NCI-H2107 (cell line): ENCODE measurements around the gene COX10.
"Not testable (repeated sequence)": the region's sequence is repeated elsewhere in the genome, so short reads cannot be mapped to it uniquely, and the experiment has no call there.

ENCODE experiments used
- DNase-seq: peaks from one replicate; lab custom pipeline; 2025; lab: John Stamatoyannopoulos, UW

COX10 gene

DNA sequence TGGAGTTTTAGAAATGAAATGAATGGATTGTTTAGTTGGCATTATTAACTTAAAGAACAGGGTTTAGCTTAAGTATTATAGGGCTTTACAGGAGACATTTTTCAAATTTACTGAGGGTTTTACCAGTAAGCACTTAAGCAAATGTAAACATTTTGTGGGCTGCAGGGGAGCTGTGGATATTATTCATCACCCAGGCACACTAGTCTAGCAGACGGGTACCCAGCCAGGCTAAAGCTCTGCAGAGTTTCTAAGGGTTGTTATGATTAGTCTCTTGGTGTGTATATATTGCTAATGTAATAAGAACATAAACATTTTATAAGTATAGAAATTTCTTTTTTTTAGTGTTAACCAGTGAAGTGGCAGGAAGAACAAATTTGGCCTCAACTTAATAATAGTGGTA, 110.6 kb downstream of the COX10 start:
- not testable (repeated sequence) for DNase-seq

DNA sequence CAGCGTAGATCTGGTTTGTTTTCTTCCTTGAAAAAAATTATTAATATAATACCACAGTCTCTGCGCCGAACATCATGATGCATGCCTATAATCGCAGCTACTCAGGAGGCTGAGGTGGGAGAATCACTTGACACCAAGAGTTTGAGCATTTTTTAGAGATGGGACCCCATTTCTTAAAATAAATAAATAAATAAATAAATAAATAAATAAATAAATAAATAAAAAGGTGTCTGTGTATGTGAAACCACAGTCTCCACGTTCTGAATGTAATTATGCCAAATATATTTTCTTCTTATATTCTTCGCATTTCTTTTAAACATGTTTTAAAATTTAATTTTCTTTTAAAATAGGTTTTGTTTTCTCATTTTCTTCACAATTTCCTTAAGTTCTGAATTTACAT, 112.8 kb downstream of the COX10 start:
- not testable (repeated sequence) for DNase-seq

DNA sequence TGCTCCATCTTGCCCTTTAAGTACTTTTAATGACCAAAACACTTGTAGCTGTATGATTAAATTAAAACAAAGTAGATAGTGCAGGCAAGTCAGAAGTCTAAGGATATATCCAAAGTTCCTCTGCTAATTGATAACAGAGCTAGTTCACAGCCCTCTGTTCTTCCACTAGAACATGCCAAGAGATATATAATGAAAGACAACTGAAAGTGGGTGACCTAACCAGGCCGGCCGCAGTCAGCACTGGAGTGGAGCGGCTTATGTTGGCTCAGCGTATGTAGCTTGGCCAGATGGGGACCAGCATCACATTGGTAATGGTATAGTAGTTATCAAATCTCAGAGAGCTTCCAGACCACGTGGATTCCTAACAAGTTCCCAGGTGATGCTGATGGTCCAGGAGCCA, 115.2 kb downstream of the COX10 start:
- DNase-seq: not testable (repeated sequence)

DNA sequence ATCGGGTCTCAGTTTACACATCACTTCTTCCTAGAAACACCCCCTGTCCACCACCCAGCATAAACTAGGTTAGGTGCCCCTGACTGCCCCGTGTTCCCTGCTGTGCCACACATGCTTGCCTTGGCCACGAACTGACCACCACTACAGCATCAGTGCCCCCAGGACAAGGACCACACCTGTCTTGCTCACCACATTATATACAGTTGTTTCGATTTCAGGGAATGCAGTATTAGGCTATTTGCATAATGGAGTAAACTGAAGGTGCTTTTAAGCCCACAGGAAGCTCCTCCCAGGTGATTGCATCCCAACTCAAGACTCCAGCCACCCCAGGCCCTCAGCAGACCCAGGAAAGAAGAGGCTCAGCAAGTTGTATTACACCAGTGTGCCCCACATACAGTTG, 117.1 kb downstream of the COX10 start:
- DNase-seq: not testable (repeated sequence)

DNA sequence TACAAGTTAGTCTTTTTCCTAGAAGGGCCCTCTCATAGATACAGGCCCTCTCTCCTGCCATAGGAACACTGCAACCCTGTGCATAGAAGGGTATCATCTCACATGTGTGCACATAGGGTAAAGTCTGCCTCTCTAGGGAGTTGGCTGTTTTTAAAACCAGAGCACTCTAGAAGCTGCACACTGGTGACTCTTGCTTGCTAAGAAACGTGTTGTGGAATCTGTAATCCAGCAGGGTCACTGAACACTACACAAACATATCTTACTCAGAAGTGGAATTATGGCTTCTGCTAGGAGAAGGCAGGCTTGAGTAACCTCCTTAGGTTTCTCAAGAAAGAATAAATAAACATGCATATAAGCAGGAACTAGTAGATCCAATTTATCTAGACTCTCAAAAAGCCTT, 121.5 kb downstream of the COX10 start:
- not testable (repeated sequence) for DNase-seq

DNA sequence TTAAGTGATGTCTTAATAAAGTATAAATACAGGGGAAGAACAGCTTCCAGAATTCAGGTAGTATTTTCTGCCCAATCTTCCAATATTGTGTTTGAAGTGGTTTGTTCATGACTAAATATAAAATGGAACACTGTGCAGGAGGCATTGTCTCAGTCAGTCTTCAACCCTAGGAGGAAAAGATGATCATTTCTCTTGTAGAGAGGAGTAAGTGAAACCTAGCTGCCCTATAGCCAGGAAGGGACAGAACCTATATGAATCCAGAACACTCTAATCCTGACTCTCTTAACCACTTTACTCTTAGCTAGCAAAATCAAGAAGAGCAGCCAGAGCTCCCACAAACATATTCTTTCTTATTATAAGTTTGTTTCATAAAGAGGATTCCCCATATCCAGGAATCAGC, 122.2 kb downstream of the COX10 start:
- not testable (repeated sequence) for DNase-seq

DNA sequence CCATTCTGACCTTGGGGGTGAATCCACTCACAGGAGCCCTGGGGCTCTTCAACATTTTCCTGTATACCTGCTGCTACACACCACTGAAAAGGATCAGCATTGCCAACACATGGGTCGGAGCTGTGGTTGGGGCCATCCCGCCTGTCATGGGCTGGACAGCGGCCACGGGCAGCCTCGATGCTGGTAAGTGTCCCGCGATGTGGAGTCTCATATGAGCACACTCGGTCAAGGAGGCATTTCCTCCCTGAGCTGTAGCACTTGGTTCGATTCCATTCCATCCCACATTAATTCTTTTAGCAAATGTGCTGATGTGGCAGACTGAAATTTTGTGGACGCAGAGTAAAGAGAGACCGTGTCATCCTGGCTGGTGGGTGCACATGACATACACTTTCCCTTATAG, 122.7 kb downstream of the COX10 start:
- not testable (repeated sequence) for DNase-seq

DNA sequence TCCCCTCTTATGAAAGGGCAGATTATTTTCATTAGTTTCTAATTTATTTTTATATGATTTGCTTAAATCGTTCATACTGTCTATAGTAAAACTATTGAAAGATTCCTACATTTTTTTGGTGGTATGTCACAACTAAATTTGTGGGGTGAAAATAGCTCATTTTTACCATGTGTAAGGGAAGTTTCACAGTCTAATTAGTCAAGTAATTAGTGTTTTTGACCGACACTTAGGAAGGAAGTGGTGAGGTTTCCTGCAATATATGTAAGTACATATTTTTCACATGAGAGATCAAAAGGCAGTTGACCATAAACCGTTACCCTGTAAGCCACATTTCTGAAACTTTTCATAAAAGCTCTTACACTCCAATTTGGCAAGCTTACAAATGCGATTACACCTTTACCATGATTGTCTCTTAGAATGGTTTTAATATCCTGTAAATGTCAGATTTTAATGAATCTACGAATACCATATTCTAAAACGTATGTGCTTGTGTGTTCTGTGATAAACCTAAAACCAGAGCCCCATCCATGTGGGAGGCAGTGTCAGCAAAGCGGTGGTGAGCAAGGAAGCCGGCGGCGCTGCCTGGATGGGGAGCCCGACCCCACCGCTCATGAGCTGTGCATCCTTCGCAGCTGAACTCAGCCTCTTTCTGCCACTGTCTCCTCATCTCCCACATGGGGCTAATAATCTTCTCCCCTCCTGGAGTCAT, 123.5 kb downstream of the COX10 start:
- not testable (repeated sequence) for DNase-seq

DNA sequence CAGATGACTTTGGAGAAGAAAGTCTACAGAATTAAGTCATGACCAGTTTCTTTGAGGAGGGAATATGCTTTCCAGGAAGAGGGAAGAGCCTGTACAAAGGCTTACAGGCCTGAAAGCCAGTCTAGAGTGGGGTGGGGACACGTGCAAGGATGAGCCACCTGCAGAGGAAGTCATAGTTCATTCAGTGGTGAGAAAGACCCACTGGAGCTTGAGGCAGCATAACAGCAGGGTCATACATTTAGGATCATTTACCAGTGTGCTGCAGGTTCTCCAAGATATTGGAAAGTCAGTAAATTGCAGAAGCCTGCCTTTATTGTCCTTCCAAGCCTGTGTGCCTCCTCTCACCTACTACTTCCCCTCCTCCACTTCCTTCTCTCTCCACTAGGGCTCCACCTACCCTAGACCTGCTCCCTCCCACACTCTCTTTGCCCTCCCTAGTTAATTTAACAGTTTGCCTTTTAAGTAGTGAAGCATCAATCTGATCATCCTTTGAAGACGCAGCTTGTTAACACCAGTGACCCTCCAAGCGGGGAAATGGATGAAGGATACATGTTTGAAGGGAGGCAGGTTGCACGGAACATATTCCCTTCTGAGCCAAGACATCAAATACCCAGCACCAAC, 127.2 kb downstream of the COX10 start:
- DNase-seq: no peak

DNA sequence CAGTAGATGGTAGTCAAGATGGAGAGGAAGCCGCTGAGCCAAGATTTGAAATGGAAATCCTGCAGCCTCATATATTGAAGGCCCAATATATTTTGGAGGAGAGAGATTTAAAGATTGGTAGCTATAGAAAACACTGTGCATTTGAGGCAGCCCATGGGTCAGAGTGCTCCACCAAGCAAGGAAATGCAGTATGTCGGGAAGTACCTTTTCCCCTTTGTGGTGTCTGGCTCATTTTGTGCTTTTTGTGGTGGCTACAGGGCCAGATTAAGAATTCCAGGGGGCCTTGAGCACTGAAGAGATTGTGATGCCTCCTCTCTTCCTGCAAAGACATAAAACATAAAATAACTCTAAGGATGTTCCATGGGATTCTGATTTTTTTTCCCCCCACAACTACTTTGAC, 127.8 kb downstream of the COX10 start:
- DNase-seq: no peak

DNA sequence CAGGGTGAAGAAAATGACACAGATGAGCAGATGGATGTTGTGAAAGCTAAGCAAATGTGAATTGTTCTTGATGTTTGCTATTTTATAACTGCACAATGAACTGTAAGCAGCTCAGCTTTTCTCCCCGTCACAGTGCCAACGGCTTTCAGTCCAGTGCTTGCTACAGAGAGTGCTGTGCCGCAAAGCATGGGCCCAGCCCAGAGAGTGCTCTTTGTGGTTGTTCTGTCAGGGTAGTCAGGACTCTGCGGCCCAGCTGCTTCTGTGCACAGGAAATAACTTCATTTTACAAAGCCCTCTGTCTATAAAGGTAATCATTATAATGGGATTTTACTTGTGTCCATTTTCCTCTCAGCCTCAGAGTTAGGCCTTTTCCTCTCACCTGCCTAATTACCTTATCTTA, 128.3 kb downstream of the COX10 start:
- no peak for DNase-seq

DNA sequence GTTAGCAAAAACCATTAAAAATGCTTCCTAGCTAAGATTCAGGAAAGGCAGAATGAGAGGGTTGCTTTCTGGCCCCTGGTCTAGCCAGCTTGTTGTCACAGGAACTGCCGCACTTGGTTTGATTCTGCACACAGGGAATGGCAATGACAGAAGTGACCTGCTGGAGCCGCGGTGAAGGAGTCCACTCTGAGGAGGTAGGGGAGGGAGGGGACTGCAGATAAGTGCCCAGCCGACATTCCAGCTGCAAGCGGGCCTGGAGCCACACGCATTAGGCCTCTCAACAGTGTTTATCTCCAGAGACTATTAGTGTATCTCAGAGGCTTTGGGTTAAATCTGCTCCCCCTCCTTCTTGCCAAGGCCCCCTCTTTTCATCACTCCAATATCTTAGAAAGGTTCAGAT, 128.7 kb downstream of the COX10 start:
- DNase-seq: no peak

DNA sequence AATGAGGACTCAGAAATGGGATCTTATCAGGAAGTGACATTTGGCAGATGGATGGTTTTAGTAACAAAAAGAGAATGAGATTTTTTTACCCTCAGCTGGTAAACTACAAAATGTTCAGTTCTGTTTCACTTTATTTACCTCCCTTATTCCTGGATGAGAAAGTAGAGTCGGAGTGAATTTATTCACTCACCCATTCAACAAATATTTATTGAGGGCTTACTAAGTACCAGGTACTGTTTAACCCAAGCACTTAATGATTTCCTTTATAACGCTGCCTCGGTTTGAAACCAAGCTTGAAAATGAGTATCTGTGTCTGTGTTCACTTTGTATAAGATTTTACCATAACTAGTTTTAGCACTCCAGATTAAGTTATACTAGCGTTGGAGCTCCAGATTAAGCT, 129.3 kb downstream of the COX10 start:
- no peak for DNase-seq

DNA sequence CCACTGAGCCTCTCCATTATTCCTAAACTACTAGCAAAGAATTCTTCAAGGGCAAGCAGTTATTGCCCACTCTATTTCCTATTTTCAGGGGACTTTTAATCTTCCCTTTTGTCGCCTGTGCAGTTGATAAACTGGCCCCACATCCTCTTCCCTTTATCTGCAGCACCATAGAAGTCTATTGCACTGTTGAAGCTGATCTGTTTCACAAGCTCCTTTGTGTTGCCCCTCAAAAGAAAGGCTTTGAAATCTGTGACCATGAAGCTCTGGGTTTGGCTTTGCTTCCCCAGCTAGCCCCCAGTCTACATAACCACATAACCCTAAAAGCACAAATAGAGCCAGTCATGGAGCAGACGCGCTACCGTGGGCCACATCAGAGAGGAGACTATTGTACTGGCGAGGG, 130.3 kb downstream of the COX10 start:
- DNase-seq: no peak

DNA sequence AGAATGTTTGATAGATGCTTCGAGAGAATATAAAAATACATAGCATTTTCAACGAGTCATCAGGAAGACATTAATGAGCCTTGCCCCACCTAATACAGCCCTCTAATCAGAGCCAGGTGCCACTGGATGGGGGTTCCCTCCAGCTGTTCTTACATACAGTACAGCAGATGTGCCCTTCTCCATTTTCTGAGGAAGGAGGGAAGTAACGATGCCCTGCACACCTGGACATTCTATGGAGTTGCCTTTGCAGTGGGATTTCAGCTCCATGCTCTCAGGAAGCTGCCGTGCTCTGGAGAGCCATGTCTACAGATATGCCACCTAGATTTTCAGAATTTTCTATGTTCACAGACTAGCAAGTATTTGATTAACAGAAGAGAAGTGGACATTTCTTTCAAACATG, 131.1 kb downstream of the COX10 start:
- DNase-seq: no peak

DNA sequence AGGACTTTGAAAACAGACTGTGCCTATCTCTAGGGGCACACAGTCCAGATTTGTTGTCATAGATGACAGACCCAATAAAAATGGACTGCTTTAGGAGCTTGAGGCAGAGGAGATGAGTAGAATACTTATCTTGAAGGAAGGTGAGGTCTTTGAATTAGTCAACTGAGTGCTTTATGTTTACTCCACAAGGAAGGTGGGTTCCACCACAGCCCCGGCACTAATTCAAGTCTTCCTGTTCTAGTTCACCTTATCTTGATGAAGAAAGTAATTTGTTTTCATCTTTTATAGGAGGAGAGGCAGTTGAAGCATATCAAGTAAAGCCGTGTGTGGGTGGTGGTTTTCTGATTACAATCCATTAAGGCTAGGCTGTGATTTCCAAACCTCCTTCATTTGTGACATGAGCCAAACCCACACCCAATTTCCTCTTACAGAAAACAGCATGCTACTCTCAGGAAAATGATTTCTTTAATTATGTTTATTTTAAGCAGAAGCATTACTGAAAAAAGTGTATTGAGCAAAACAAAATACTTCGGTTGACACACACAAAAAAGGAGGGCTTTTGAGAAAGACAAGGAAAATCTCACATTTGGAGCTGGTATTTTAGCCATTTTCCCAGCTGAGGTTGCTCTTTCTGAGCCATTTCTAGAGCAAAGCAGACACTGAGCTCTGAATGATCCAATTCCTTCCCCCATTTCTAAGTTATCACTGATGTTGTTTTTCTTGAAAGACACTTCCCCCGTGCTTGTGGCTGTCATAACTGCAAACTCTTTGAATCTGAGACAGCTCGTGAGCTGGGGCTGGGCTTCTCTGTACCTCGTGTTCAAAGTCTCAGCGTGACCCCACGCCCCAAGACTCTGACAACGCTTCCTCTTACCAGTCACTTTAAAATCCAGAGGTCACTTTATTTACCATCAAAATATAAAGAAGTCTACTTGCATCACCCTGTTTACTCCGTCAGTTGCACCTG, 132.0 kb downstream of the COX10 start:
- no peak for DNase-seq

DNA sequence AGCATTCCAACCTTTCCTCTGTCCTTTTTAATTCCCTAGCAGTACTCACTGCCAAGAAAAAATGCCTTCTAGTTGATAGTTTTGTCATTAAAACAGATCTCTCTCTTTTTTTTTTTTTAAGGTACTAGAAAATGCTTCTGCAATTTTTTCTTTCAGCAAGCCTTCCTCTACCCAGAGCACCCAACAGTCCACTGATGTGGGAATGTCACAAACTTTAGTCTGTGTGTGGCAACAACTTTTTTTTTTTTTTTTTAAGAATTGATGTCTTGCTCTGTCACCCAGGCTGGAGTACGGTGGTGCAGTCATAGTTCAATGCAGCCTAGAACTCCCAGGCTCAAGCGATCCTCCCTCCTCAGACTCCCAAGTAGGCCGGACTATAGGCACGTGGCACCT, 132.7 kb downstream of the COX10 start:
- DNase-seq: no peak

DNA sequence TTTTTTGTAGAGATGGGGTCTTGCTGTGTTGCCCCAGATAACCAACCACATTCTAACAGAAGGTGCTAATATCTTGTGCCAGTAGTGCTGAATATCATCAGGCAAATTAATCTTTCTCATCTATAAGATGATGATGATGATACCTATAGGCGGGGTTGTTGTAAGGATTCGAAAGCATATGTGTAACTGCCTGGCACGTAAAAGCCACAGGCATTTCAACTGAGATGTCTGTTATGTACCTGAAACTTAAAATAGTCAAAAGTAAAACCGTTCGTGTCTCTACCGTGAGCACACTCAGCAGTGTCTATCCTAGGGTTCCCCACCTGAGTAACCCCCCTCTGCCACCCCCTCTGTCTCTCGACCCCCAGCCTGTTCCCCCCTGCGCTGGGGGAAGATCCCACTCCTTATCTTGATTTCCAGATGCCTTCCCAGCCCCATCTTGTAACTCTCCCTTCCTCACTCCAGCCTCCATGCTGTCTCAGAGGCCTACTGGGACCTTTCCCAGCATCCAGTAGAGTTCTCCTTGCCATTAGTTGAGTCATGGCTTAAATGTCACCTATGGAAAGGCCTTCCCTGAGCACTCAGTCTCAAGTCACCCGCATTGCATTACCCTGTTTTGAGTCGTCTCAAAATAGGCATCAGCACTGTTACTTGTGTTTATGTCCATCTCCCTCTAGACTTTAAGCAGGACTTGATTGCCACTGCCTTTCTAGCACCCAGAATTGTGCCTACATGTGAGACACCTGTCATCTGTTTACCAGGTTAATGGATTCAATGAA, 133.3 kb downstream of the COX10 start:
- DNase-seq: no peak

DNA sequence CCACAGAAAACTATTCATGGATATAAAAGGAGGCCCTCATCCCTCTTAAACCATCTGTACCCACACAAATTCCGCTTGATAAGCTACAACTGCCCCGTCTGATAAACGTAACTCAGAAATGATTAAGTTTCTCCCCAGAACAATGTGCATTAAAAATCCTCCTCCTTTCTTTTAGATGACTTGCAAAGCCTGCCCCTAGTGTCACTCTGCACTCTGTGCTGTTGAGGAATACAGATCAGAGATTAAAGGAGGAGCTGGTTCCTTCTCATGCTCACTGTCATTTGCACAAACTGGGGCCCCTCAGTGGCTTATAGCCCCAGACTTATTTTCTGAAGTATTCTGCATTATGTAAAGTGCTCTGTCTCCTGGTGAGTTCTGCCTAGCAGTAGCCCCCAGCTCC, 134.1 kb downstream of the COX10 start:
- no peak for DNase-seq

DNA sequence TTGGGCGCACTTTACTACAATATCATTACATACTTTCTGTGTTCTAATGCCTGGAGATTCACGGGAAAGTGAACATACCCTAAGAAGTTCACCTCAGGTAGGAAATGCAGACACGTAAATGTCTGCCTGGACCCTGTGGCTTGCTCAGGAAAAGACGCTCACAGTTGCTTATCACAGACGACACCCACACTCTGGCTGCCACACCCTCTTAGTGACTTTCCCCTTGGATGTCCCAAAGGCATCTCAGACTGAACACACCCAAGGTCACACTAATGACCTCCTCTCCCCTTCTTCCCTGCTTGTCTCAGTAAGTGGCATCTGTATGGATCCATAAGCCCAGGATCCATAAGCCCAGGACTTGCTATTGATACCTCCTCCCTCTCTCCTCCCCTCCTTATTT, 134.8 kb downstream of the COX10 start:
- no peak for DNase-seq

DNA sequence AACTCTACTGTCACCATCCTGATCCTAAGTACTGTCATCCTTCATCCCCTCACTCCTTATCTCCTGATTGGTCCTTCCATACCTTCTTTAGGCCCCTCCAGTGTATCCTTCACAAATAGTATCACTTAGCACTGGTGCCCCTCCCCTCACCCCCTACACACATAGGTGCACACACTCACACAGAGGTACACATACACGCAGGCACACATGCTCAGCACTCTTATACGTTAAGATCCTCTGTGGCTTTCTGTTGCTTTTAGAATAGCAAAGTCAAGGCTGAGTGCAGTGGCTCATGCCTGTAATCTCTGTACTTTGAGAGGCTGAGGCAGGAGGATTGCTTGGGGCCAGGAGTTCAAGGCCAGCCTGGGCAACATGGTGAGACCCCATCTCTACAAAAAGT, 135.2 kb downstream of the COX10 start:
- DNase-seq: no peak

DNA sequence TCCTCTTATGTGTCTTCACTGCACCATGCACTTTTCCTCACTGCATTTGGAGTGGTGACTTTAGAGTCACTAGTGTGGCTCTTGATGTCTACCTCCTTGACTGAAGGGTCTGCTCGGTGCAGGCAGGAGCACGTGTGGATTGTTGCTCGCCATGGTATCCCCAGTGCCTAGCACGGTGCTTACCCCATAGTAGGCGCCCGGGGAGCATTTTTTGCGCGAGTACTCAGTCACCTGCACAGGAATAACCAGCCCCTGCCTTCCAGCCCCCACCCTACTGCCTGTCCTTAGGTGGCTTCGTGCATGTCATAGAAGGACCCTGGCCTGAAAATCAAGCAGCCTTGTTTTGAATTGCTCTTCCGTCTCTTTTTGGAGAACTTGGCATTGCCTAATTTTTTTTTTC, 136.1 kb downstream of the COX10 start:
- DNase-seq: no peak
